Ectodermal cell (in vitro differentiated cells): ENCODE data around the gene CSNK2A2.

ENCODE experiments used
- H3K27ac ChIP-seq: 2 replicates; pipeline ENCODE4 v1.7.0; 2013; ENCODE audit warnings: mild to moderate bottlenecking, low read depth, low read length; ENCODE audit not compliant: insufficient read depth, poor library complexity, severe bottlenecking
- H3K27me3 ChIP-seq: 2 replicates; pipeline ENCODE4 v1.7.0; 2013; ENCODE audit warnings: mild to moderate bottlenecking, low read length; ENCODE audit not compliant: insufficient read depth, control insufficient read depth, poor library complexity, severe bottlenecking
- H3K36me3 ChIP-seq: one replicate; pipeline ENCODE4 v1.7.0; 2013; ENCODE audit warnings: low read length; ENCODE audit not compliant: control insufficient read depth, insufficient read depth
- H3K4me1 ChIP-seq: one replicate; pipeline ENCODE4 v1.7.0; 2013; ENCODE audit warnings: low read length; ENCODE audit not compliant: control insufficient read depth, insufficient read depth
- H3K4me3 ChIP-seq: 2 replicates; pipeline ENCODE4 v1.7.0; 2013; ENCODE audit warnings: low read depth, low read length, control low read depth; ENCODE audit not compliant: insufficient read depth
- H3K9me3 ChIP-seq: 2 replicates; pipeline ENCODE4 v1.7.0; 2013; ENCODE audit warnings: mild to moderate bottlenecking, low read length, moderate library complexity; ENCODE audit not compliant: control insufficient read depth
- WGBS, 2 experiments: methylation state at CpG; one replicate each; pipeline ENCODE4 v1.1.7; 2013; ENCODE audit warnings: missing lambda C conversion rate in 2 of 2; 5-methylcytosine and 5-hydroxymethylcytosine counted together

CSNK2A2 gene

DNA sequence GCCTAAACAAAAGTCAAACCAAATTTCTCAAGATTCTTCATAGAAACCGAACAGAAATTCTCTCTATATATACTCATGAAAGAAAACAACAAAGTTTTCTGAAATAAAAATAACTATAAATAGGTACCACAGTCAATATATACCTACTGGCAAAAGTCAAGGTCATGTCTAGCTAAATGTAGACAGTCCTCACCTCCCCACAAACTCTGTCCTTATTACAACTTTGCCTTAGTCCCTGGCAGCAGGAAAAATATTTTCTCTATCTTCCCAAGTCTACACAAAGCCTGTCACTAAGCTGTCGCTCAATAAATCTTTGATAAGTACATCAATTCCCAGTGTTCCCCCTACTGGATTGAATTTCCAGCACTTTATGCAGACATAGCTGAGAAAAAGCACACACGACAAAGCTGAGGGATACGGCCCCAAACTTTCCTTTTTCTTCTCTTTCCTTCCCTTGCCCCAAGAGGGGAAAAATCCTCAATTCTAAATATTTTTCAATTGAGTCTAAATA lies 71.4 kb downstream of the CSNK2A2 start:
- Histone ChIP-seq H3K9me3 (no peaks in the 10 kb centered on the region), H3K4me3 (no peak overlapping the region), H3K36me3 (no peaks in the 10 kb centered on the region), H3K4me1 (peaks cover 11% of the 10 kb centered on the region), H3K27me3 (no peaks in the 10 kb centered on the region), H3K27ac (no peak overlapping the region)
- WGBS, 2 experiments: 80 to 90% methylated on average over 4 of the region's 4 CpGs

DNA sequence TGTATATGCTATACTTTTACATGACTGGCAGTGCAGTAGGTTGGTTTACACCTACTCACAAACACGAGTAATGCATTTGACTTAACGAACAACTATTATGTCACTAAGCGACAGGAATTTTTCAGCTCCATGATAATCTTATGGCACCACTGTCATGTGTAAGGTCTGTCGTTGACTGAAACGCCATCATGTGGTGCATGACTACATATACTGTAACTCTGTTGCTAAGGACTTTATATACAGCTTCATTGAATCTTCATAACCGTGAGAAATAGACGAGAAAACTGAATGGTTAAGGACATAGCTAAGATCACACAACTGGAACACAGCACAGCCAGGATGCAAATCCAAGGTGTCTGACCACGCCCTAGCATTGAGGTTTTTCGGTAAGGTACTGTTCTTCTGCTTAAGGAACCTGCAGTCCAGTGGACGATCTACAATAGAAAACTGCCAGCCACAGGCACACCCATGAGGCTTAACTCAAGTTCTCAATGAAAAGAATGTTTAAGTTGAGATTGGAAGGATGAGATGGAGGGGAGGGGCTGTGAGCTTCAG lies 72.0 kb downstream of the CSNK2A2 start:
- Histone ChIP-seq H3K4me1 (peaks cover 18% of the 10 kb centered on the region), H3K27me3 (no peaks in the 10 kb centered on the region), H3K9me3 (no peaks in the 10 kb centered on the region), H3K4me3 (no peak overlapping the region), H3K36me3 (no peaks in the 10 kb centered on the region), H3K27ac (no peak overlapping the region)
- WGBS, 2 experiments: 92 to 94% methylated on average over 10 of the region's 10 CpGs

DNA sequence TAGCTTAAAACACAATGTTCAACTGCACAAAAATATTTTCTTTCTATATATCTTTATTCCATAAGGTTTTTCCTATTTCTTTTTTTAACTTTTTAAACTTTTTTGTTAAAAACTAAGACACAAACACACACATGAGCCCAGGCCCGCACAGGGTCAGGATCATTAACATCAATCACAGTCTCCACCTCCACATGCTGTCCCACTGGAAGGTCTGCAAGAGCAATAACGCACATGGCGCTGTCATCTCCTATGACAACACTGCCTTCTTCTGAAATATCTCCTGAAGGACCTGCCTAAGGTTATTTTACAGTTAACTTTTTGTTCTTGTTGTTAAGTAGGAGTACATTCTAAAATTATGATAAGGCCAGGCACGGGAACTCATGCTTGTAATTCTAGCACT lies 72.9 kb downstream of the CSNK2A2 start:
- Histone ChIP-seq H3K27me3 (no peaks in the 10 kb centered on the region), H3K4me3 (no peak overlapping the region), H3K4me1 (peaks cover 25% of the 10 kb centered on the region), H3K9me3 (no peaks in the 10 kb centered on the region), H3K27ac (no peak overlapping the region), H3K36me3 (no peaks in the 10 kb centered on the region)
- WGBS, 2 experiments: 96 to 97% methylated on average over 4 of the region's 4 CpGs

DNA sequence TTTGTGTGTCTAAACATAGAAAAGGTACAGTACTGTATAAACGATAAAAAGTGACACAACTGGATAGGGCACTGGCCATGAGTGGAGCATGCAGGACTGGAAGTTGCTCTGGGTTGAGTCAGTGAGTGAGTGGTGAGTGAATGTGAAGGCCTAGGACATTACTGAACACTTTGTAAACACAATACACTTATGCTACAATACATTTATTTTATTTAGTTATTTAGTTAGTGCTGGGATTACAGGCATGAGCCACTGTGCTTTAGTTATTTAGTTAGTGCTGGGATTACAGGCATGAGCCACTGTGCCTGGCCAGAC lies 73.3 kb downstream of the CSNK2A2 start:
- Histone ChIP-seq H3K4me1 (peaks cover 28% of the 10 kb centered on the region), H3K27ac (no peak overlapping the region)
- WGBS, 2 experiments: 95 to 98% methylated on average over 1 of the region's 1 CpG

DNA sequence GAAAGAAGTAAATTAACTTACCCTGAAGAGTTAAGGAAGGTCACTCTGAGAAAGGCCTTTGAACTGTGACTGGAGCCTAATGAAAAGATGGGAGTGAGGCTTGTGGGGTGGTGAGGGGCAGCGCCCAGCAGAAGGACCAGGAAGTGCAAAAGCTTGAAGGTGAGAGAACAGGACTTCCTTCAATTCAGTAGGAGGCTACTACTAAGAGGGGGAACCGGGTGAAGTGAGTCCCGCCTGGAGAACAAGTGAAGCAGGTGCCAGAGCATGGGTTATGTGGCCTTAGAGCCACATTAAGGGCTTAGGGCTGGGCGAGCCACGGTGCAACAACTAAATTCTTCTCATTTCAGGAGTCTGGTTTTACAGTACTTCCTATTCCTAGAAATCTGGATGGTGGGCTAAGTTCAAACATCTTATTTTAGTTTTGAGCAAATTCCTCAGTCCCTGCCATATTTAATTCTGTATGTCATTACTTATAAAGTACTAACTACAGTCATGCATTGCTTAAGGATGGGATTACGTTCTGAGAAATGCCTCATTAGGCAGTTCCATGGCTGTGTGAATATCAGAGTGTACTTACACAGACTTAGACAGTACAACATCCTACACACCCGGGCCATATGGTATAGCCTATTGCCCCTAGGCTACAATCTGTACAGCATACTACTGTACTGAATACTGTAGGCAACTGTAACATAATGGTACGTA lies 73.9 kb downstream of the CSNK2A2 start:
- Histone ChIP-seq H3K27ac (no peak overlapping the region), H3K27me3 (no peaks in the 10 kb centered on the region), H3K4me3 (no peak overlapping the region), H3K9me3 (no peaks in the 10 kb centered on the region), H3K36me3 (no peaks in the 10 kb centered on the region), H3K4me1 (peaks cover 28% of the 10 kb centered on the region)
- 87 to 90% methylated on average over 8 of the region's 8 CpGs for WGBS, 2 experiments

More for the DNA sequence above, 73.3 kb downstream of the CSNK2A2 start:
- no peak overlapping the region for H3K4me3 ChIP-seq
- no peaks in the 10 kb centered on the region for H3K9me3 ChIP-seq
- H3K36me3 ChIP-seq: no peaks in the 10 kb centered on the region
- H3K27me3 ChIP-seq: no peaks in the 10 kb centered on the region

DNA sequence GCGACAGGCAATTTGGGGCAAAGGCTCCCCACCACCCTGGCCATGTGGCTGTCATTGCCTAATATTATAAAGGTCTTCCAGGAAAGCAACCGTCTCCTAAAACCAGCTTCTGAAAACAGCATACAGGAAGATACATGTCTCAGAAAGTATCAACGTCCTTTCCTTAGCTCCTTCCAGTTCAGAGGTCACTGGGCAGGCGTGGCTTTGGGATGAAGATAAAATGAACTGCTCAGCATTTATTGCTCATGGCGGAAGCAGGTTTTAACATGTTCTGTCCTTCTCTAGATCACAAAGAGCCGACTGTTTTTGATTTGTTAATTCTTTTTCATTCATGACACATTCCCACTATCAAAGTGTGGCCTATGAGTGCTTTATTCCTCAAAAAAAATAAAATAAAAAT lies 76.8 kb downstream of the CSNK2A2 start:
- Histone ChIP-seq H3K4me3 (no peak overlapping the region), H3K4me1 (peaks cover 21% of the 10 kb centered on the region), H3K27me3 (no peaks in the 10 kb centered on the region), H3K9me3 (no peaks in the 10 kb centered on the region), H3K36me3 (peaks cover 6% of the 10 kb centered on the region), H3K27ac (no peak overlapping the region)
- 90 to 93% methylated on average over 6 of the region's 6 CpGs for WGBS, 2 experiments

DNA sequence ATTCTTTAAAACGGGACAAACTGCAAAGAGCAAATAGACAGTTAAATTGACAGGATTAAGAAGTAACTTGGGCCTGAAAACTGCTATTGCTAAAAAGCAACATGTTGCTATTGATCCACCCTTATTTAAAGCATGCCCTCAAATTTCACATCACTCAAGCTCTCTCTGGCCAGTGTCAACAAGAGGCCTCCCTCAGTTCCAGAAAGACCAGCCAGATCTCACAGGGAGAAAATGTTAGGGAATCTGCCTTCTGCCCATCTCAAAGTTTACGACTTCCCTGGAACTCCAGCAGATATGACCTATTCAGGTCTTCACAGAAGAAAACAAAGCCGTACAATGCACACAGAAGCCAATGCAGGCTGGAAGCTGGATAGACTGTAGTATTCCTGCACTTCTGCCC lies 77.7 kb downstream of the CSNK2A2 start:
- Histone ChIP-seq H3K9me3 (no peaks in the 10 kb centered on the region), H3K4me3 (no peak overlapping the region), H3K27ac (no peak overlapping the region), H3K36me3 (peaks cover 11% of the 10 kb centered on the region), H3K4me1 (peaks cover 21% of the 10 kb centered on the region), H3K27me3 (no peaks in the 10 kb centered on the region)
- WGBS, 2 experiments: 88 to 91% methylated on average over 3 of the region's 3 CpGs

DNA sequence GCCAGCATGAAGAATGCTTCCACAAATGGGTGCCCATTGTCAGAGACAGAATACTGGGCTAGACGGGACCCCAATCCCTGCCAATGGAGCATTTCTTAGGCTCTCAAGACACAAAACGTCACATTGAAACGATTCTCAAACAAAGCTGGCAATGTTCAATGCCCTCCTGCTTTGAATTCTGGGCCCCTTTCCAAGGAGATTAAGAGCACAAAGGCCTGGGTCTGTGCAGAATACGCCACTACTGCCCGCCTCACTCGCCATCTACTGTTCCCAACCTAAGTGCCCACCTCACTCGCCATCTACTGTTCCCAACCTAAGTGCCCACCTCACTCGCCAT lies 78.4 kb downstream of the CSNK2A2 start:
- H3K9me3 ChIP-seq: no peaks in the 10 kb centered on the region
- H3K27me3 ChIP-seq: no peaks in the 10 kb centered on the region
- peaks cover 21% of the 10 kb centered on the region for H3K4me1 ChIP-seq
- H3K36me3 ChIP-seq: peaks cover 18% of the 10 kb centered on the region
- no peak overlapping the region for H3K27ac ChIP-seq
- 86 to 89% methylated on average over 7 of the region's 8 CpGs for whole genome bisulfite sequencing, 2 experiments
- H3K4me3 ChIP-seq: no peak overlapping the region

DNA sequence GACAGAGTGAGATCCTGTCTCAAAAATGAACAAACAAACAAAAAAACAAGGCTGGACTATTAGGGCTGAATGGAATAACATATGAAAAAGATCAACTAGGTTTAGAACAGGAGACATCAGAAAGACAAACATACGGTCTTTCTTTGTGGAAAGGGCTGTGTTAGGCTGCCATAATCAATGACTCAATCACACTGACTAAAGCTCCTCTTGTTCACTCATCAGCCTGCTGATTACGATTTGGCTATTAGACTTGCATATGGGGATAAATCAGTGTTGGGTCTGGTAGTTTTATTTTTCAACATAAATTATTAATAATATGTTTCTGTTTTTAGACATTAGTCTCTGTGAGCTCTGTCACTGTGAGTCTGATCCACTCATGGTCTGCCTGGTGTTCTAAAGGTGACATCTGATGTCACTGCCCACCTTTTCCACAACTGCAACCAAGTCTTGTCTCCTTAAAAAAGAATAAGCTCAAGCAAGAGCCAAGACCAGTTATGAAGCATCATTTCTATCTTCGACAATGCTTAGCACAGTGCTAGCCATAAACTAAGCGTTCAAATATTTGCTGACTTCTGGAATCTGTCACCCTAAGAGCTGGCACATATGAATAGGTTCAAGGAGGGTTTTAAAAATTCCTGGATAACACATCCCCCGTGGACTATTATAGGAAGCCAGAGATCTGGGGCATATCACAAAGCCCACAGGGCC lies 79.0 kb downstream of the CSNK2A2 start:
- H3K27ac ChIP-seq: no peak overlapping the region
- no peak overlapping the region for H3K4me3 ChIP-seq
- WGBS, 2 experiments: 92 to 97% methylated on average over 4 to 5 of the region's 5 CpGs
- no peaks in the 10 kb centered on the region for H3K9me3 ChIP-seq
- H3K27me3 ChIP-seq: no peaks in the 10 kb centered on the region
- peaks cover 21% of the 10 kb centered on the region for H3K4me1 ChIP-seq
- peaks cover 24% of the 10 kb centered on the region for H3K36me3 ChIP-seq

DNA sequence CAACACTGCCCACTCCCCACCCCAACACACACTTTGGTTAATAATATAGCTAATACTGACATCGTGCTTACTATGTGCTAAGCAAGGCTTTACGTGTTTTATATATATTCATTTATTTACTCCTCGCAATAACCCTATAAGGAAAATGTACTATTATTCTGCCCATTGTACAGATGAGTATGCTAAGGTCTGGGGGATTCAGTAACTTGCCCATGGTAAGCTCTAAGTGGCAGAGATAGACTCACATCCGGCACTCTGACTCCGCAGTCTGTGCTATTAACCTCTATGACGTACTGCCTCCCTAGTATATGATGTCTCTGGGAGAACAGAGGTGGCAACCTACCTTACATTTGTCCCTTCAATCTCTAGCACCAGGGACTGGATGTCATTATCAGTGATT lies 81.4 kb downstream of the CSNK2A2 start:
- no peaks in the 10 kb centered on the region for H3K9me3 ChIP-seq
- H3K36me3 ChIP-seq: peaks cover 31% of the 10 kb centered on the region
- H3K4me1 ChIP-seq: peaks cover 17% of the 10 kb centered on the region
- no peaks in the 10 kb centered on the region for H3K27me3 ChIP-seq
- no peak overlapping the region for H3K27ac ChIP-seq
- H3K4me3 ChIP-seq: no peak overlapping the region
- 95 to 96% methylated on average over 4 to 6 of the region's 6 CpGs for WGBS, 2 experiments
